Activated T-helper 1 cell treated with anti-CD3 and anti-CD28 coated beads, Interleukin-12 subunit alpha, Interleukin-12 subunit beta, Interleukin-2, Interleukin-4 antibody, amounts not matched to agents 30 ng/mL and 10 ng/mL and 1 ng/mL, durations not matched to agents 14 hours and 24 hours and 36 hours (primary cell): Measurements from ENCODE around the gene CREBRF. TPM values are rescaled to one million over a fixed set of nuclear protein-coding genes. Genes with fewer than 3 reads are reported as not detected.
"Not testable (repeated sequence)": the region's sequence is repeated elsewhere in the genome, so short reads cannot be mapped to it uniquely, and the experiment has no call there.

Source experiments
- DNase-seq: peaks from one replicate; pipeline ENCODE4 v3.0.0; 2021; ENCODE audit warnings: low spot score
- H3K27ac Mint-ChIP-seq: one replicate; pipeline ENCODE4 v1.8.0; 2021; ENCODE audit warnings: mild to moderate bottlenecking, mixed read lengths
- H3K27me3 Mint-ChIP-seq: one replicate; pipeline ENCODE4 v1.8.0; 2022; ENCODE audit warnings: mild to moderate bottlenecking, moderate library complexity, mixed read lengths; ENCODE audit not compliant: insufficient read depth
- H3K36me3 Mint-ChIP-seq: one replicate; pipeline ENCODE4 v1.8.0; 2021; ENCODE audit warnings: low read depth, mixed read lengths
- H3K4me1 Mint-ChIP-seq: one replicate; pipeline ENCODE4 v1.8.0; 2021; ENCODE audit warnings: low read depth, mixed read lengths
- H3K4me3 Mint-ChIP-seq: one replicate; pipeline ENCODE4 v1.8.0; 2021; ENCODE audit warnings: mild to moderate bottlenecking, moderate library complexity, mixed read lengths
- H3K9me3 Mint-ChIP-seq: one replicate; pipeline ENCODE4 v1.8.0; 2021; ENCODE audit warnings: mixed read lengths
- intact Hi-C: fragments of 100-400 bp; cut with micrococcal nuclease; formaldehyde crosslinking; loops from one replicate; pipeline ENCODE4 v1.15.1; 2024
- total RNA-seq: library from RNA; stranded (reverse); gene quantifications from 2 replicates; pipeline ENCODE4 v1.2.3, GENCODE V29; 2022

CREBRF gene
- total RNA-seq, 1 donor from 2014 or later, result 7.4 TPM

DNA sequence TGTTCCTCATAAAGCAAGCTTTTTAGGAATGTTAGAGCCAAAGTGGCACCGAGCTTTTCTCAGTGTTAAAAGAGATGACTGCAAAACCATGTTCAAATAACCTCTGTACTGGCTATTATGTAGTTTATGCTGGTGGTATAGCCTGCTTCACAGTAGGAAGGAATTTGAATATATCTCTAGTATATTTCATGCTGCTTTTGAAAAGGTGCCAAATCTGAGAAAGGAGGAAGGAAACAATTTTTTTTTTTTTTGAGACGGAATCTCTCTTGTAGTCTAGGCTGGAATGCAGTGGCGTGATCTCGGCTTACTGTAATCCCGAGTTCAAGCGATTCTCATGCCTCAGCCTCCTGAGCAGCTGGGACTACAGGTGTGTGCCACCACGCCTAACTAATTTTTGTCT lies 13.5 kb downstream of the CREBRF start:
- intact Hi-C loops, result loop anchor here (10.0 kb wide), 1 partner anchor 845 kb away; no protein-coding TSS in a partner anchor
- Mint-ChIP-seq H3K4me1 (peaks cover 16% of the 10 kb centered on the region), H3K9me3 (no peaks in the 10 kb centered on the region), H3K4me3 (no peak overlapping the region), H3K27me3 (no peaks in the 10 kb centered on the region), H3K36me3 (no peaks in the 10 kb centered on the region), H3K27ac (no peak overlapping the region)
- no peak for DNase-seq

DNA sequence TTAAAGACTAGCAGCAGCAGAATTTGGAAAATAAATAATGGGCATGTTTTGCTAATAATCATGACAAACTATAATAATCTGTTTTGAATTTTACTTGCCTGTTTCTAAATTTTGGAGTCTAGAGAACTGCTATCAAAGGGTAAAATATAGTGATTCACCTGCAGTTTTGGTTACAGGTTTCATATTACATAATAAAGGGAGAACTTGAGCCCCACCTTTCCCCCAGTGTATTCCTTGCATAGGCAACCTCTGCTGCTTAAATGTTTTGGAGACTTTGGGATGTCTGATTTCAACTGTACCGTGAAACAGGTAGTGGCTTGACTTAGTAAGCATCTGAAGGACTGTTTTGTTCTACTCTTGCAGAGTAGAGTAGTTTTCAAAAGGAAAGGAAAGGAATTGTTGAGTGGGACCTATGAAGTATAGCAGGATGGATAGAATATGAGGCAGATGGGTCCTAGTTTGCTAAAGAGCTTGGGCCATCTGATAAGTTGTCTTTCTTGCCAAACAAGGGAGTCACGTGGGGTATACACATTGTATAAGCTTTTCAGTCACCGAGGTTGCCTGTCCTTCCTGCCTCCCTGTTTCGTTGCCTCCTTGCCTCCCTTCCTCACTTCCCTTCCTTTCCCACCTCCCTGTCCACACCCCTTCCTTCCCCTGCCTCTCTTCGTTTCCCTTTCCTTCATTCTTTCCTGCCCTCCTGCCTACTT lies 19.1 kb downstream of the CREBRF start:
- DNase-seq, result no peak
- Mint-ChIP-seq H3K36me3 (peaks cover 2% of the 10 kb centered on the region), H3K9me3 (no peaks in the 10 kb centered on the region), H3K4me1 (no peaks in the 10 kb centered on the region), H3K4me3 (no peak overlapping the region), H3K27ac (no peak overlapping the region), H3K27me3 (peaks cover 2% of the 10 kb centered on the region)
- intact Hi-C loops, result no loop called here

DNA sequence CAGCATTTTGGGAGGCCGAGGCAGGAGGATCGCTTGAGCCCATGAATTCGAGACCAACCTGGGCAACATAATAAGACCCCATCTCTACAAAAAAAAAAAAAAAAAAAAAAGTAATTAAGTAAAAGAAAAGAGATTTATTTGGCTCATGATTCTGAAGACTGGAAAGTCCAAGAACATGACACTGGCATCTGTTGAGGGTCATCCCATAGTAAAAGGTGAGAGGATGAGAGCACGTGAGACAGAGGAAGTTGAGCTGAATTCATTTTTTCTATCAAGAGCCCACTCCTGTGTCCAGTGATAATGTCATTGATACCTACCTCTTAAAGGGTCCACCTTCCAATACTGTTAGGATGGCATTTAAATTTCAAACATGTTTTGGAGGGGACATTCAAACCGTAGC lies 19.8 kb downstream of the CREBRF start:
- peaks cover 4% of the 10 kb centered on the region for H3K36me3 Mint-ChIP-seq
- no peak for DNase-seq
- H3K27ac Mint-ChIP-seq, result no peak overlapping the region

DNA sequence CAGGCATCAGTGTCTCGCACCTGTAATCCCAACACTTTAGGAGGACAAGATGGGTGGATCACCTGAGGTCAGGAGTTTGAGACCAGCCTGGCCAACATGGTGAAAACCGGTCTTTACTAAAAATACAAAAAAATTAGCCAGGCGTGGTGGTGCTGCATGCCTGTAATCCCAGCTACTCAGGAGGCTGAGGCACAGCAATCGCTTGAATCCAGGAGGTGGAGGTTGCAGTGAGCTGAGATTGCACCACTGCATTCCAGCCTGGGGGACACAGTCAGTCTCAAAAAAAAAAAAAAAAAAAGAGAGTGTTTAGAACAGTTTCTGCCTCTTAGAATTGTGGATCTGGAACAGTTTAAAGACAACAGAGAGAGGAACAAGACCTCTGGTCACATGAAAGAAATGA lies 20.3 kb downstream of the CREBRF start:
- H3K9me3 Mint-ChIP-seq, intact Hi-C loops, H3K4me1 Mint-ChIP-seq, H3K27me3 Mint-ChIP-seq, H3K4me3 Mint-ChIP-seq, H3K36me3 Mint-ChIP-seq, H3K27ac Mint-ChIP-seq, DNase-seq: not testable (repeated sequence)

More for the DNA sequence above, 19.8 kb downstream of the CREBRF start:
- intact Hi-C loops, result no loop called here
- peaks cover 2% of the 10 kb centered on the region for H3K27me3 Mint-ChIP-seq
- H3K9me3 Mint-ChIP-seq, result no peaks in the 10 kb centered on the region
- no peak overlapping the region for H3K4me3 Mint-ChIP-seq
- no peaks in the 10 kb centered on the region for H3K4me1 Mint-ChIP-seq

DNA sequence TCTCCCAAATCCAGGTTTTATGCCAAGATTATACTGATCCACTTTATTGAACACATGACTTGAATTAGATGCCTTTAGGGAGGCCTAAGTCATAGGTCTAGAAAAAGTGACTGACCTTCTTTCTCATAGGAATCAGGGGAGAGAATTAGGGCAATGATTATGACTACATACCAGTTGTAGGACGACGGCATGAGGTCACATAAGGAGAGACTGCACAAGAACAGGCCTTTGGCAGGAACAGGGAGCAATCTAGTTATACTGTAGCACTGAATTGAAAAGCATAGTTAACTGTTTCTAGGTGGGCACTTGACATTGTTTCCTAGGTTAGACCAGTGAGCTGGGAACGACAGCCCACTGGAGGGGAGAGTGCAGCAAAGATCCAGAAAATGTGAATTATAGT lies 22.7 kb downstream of the CREBRF start:
- H3K4me3 Mint-ChIP-seq, result no peak overlapping the region
- intact Hi-C loops, result no loop called here
- H3K9me3 Mint-ChIP-seq, result no peaks in the 10 kb centered on the region
- peaks cover 2% of the 10 kb centered on the region for H3K27me3 Mint-ChIP-seq
- H3K4me1 Mint-ChIP-seq, result no peaks in the 10 kb centered on the region
- peaks cover 13% of the 10 kb centered on the region for H3K36me3 Mint-ChIP-seq
- DNase-seq, result no peak
- H3K27ac Mint-ChIP-seq, result no peak overlapping the region

DNA sequence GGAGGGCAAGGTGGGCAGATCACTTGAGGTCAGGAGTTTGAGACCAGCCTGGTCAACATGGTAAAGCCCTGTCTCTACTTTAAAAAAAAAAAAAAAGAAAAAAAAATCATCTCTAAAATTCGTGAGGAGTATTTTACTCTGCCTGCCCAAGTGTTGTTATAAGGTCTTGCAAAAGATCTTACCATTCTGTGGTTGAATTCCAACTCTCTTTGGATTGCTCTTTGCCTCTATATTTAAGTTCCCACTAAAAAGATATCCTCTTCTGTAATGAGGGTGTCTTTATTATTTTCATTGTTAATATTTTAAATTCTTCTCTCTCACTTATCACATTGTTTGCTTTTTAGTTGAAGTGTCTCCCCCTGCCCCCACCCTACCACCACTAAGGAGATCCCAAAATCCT lies 33.4 kb downstream of the CREBRF start:
- Mint-ChIP-seq H3K27ac (no peak overlapping the region), H3K4me3 (no peak overlapping the region), H3K36me3 (peaks cover 12% of the 10 kb centered on the region), H3K27me3 (no peaks in the 10 kb centered on the region), H3K4me1 (no peaks in the 10 kb centered on the region), H3K9me3 (no peaks in the 10 kb centered on the region)
- DNase-seq, result no peak
- intact Hi-C loops, result no loop called here

DNA sequence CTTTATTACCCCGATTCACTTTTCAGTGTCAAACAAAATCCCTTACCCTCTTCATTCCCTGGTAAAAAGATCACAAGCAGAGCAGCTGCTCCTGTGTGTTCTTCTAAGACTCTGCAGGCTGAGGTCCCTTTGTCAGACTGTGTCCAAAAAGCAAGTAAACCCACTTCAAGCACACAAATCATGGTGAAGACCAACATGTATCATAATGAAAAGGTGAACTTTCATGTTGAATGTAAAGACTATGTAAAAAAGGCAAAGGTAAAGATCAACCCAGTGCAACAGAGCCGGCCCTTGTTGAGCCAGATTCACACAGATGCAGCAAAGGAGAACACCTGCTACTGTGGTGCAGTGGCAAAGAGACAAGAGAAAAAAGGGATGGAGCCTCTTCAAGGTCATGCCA lies 34.5 kb downstream of the CREBRF start:
- DNase-seq, result no peak

DNA sequence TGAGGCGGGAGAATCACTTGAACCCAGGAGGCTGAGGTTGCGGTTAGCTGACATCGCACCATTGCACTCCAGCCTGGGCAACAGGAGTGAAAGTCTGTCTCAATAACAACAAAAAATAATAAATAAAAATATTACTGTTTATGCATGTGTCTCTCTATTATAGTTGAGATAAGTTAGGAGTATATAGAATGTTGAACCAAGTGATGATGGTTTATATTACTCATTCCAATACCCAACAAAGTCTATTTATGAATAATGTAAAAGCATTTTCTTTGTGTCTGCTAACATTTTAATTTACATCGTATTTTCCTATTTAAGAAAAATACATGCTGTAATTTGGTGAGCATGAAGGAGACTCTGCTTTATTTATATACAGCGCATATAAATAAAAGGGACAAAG lies 35.8 kb downstream of the CREBRF start:
- Mint-ChIP-seq H3K4me3 (no peak overlapping the region), H3K9me3 (no peaks in the 10 kb centered on the region), H3K27ac (no peak overlapping the region), H3K36me3 (peaks cover 9% of the 10 kb centered on the region), H3K4me1 (no peaks in the 10 kb centered on the region), H3K27me3 (no peaks in the 10 kb centered on the region)
- no peak for DNase-seq
- intact Hi-C loops, result no loop called here

More for the DNA sequence above, 34.5 kb downstream of the CREBRF start:
- Mint-ChIP-seq H3K4me1 (no peaks in the 10 kb centered on the region), H3K27me3 (no peaks in the 10 kb centered on the region), H3K36me3 (peaks cover 12% of the 10 kb centered on the region), H3K4me3 (no peak overlapping the region), H3K9me3 (no peaks in the 10 kb centered on the region), H3K27ac (no peak overlapping the region)
- intact Hi-C loops, result no loop called here

DNA sequence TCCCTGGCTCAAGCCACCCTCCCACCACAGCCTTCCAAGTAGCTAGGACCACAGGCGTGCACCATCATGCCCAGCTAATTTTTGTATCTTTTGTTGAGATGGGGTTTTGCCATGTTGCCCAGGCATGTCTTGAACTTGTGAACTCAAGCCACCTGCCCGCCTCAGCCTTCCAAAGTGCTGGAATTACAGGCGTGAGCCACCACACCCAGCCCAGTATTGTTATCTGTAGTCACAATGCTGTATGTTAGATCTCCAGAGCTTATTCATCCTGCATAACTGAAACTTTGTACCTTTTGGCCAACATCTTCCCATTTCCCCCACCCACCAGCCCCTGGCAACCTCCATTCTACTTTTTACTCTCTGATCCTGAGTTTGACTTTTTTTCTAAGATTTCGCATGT lies 37.5 kb downstream of the CREBRF start:
- H3K9me3 Mint-ChIP-seq, result no peaks in the 10 kb centered on the region
- H3K27ac Mint-ChIP-seq, result no peak overlapping the region

DNA sequence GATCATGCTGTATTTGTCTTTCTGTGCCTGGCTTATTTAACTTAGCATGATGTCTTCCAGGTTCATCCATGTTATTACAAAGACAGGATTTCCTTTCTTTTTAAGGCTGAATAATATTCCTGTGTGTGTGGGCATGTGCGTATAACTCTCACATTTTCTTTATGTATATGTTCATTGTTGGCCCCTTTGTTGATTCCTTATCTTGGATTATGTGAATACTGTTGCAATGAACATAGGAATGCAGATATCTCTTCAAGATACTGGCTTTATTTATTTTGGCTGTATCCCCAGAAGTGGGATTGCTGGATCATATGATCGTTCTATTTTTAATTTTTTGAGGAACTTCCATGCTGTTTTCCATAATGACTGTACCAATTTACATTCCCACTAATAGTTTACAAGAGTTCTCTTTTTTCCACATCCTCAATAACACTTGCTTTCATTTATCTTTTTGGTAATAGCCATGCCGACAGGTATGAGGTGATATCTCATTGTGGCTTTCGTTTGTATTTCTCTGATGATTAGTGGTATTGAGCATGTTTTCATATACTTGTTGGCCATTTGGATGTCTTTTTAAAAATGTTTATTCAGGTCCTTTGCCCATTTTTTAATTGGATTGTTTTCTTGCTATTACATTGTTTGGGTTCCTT lies 38.0 kb downstream of the CREBRF start:
- no peak overlapping the region for H3K27ac Mint-ChIP-seq
- intact Hi-C loops, result no loop called here
- no peaks in the 10 kb centered on the region for H3K27me3 Mint-ChIP-seq
- H3K4me3 Mint-ChIP-seq, result no peak overlapping the region
- no peak for DNase-seq
- H3K4me1 Mint-ChIP-seq, result no peaks in the 10 kb centered on the region
- no peaks in the 10 kb centered on the region for H3K9me3 Mint-ChIP-seq
- peaks cover 8% of the 10 kb centered on the region for H3K36me3 Mint-ChIP-seq

More for the DNA sequence above, 37.5 kb downstream of the CREBRF start:
- H3K4me1 Mint-ChIP-seq, result no peaks in the 10 kb centered on the region
- H3K27me3 Mint-ChIP-seq, result no peaks in the 10 kb centered on the region
- H3K36me3 Mint-ChIP-seq, result peaks cover 9% of the 10 kb centered on the region
- DNase-seq, result no peak
- H3K4me3 Mint-ChIP-seq, result no peak overlapping the region
- intact Hi-C loops, result no loop called here

DNA sequence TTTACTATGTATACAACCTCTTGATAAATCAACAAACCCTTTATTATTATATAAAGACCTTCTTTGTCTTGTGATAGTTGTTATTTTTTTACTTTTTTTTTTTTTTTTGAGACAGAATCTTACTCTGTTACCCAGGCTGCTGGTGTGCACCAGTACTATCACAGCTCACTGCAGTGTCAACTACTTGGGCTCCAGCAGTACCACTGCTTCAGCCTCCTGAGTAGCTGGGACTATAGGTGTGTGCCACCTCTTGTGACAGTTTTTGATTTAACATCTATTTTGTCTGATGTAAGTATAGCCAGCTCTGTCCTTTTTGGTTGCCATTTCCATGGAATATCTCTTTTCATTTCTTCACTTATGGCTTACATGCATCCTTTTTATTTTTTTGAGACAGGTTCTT lies 42.6 kb downstream of the CREBRF start:
- no peak for DNase-seq
- intact Hi-C loops, result no loop called here
- Mint-ChIP-seq H3K4me3 (no peak overlapping the region), H3K9me3 (peaks cover 9% of the 10 kb centered on the region), H3K36me3 (peaks cover 5% of the 10 kb centered on the region), H3K27me3 (no peaks in the 10 kb centered on the region), H3K4me1 (no peaks in the 10 kb centered on the region), H3K27ac (no peak overlapping the region)

DNA sequence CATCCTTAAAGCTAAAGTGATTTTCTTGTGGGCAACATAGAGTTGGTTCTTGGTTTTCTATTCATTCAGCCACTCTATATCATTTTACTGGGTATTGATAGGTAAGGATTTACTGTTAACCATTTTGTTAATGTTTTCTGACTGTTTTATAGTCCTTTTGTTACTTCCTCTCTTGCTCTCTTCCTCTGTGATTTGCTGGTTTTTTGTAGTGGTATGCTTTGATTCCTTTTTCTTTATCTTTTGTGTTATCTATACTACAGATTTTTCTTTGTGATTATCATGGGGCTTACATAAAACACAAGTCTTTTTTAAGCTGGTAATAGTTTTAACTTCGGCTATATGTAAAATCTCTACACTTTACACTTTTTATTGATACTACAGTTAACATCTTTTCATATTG lies 43.3 kb downstream of the CREBRF start:
- Mint-ChIP-seq H3K36me3 (peaks cover 5% of the 10 kb centered on the region), H3K27ac (no peak overlapping the region), H3K4me1 (no peaks in the 10 kb centered on the region), H3K27me3 (no peaks in the 10 kb centered on the region), H3K9me3 (peaks cover 9% of the 10 kb centered on the region), H3K4me3 (no peak overlapping the region)
- DNase-seq, result no peak
- intact Hi-C loops, result no loop called here

DNA sequence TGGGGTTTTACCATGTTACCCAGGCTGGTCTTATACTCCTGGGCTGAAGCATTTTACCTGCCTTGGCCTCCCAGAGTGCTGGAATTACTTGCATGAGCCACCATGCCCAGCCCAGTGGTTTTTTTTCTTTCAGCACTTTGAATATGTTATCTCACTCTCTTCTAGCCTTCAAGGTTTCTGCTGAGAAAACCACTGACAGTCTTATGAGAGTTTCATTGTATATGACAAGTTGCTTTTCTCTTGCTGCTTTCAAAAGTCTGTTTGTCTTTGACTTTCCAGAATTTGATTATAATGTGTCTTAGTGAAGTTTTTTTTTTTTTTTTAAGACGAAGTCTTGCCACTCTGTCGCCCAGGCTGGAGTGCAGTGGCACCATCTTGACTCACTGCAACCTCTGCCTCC lies 45.1 kb downstream of the CREBRF start:
- Mint-ChIP-seq H3K36me3 (peaks cover 5% of the 10 kb centered on the region), H3K27ac (no peak overlapping the region), H3K4me3 (no peak overlapping the region), H3K9me3 (peaks cover 9% of the 10 kb centered on the region), H3K4me1 (no peaks in the 10 kb centered on the region), H3K27me3 (no peaks in the 10 kb centered on the region)
- no peak for DNase-seq
- intact Hi-C loops, result no loop called here
